GM18519 (cell line): ENCODE data around the gene IP6K3.
A peak's percentile ranks its signal among the peaks of the same experiment; 100 is the strongest.

ENCODE experiments used
- ATAC-seq: cut with Tn5 transposase; IDR thresholded peaks from one replicate; pipeline ENCODE4 v1.9.1; 2021; ENCODE audit warnings: mild to moderate bottlenecking, moderate library complexity; ENCODE audit not compliant: unreplicated experiment, low FRiP score

The IP6K3 gene

DNA sequence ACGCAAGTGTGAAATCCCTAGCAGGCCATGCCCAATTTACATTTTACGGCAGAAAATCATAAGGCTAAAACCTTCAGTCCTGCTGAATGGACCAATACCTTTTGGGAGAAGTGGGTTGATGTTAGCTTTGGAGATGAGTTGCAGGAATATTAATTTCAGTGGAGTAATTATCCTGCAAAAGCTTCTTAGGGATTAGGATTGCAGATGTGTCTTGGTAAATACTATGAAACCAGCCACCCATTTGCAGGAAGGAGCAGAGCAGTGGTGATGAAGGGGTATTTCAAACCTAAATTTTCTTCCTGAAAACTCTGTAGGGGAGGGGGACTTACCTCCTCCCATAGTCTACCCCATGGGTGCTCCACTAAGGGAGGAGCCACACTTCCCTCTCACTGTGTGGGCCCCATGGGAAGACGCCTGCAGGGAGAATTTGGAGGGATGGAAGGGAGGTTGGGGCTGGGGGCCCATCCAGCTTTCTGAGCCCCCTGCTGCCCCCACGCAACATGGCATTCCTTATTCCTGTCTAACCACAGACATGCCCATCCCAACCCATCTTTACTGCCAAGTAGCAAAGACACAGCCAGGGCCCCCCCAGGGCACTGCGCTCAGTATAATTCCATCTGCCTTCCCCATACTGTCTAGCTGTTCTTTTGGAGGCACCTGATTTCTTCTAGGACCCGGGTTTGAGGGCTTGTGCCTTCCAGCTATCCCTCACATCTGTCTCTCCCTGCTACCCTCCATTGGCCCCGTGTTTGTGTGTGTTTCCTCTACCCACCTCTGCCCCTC lies 20.6 kb downstream of the IP6K3 start:
- ATAC-seq: no peak

DNA sequence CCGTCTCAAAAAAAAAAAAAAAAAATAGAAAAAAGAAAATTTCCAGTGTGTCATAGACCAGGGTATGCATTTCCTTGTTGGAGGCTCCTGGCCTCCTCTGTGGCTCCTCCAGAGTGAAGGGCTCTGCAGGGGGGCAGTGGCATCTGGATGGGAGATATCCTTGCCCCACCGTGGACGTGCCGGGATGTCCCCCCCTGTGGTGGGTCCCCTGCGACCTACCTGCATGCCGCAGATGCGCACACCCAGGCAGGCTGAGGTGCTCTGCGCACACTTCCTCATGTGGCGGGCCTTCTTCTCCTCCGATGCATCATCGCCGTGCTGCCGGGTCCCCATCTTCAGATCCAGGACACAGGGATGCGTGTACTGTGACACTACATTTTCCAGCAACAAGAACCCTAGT lies 21.5 kb downstream of the IP6K3 start:
- no peak for ATAC-seq

DNA sequence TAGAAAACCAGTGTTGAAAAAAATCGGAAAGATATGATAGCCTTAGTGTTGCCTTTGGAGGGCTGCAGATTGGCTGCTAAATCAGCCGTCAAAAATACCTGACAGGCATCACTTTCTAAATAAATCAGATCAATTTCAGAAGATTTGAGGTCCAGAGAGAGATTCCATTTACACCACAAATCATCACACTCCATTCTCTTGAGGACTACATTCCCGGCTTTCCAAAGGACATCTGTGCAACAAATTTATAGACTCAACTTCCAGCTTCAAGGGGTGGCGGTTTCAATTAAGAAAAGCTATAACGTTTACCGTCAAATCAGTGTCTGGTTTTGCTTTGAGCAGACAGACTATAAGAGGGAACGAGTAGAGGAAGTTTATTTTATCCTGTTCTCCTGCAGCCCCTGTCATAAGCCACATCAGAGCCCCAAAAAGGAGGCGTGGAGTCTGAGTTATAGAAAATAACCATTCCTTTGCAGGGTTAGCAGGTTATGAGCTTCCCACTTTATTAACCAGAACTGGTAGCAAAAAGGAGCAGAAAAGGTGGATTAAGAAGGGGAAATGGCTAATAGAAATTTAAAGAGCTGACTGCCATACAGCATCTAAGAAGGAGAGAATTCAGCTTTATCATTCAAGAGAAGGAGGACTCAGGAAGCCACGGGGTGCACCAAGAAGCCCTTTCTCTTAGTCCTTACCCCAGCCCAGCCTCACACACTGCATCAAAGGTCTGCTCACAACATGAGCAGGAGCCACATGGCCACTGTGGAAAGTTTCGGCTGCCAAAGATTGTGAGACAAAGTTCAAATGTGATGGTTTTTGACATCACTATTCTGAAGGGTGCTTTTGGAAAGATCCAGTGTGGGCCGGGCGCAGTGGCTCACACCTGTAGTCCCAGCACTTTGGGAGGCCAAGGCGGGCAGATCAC lies 22.3 kb downstream of the IP6K3 start:
- no peak for ATAC-seq

DNA sequence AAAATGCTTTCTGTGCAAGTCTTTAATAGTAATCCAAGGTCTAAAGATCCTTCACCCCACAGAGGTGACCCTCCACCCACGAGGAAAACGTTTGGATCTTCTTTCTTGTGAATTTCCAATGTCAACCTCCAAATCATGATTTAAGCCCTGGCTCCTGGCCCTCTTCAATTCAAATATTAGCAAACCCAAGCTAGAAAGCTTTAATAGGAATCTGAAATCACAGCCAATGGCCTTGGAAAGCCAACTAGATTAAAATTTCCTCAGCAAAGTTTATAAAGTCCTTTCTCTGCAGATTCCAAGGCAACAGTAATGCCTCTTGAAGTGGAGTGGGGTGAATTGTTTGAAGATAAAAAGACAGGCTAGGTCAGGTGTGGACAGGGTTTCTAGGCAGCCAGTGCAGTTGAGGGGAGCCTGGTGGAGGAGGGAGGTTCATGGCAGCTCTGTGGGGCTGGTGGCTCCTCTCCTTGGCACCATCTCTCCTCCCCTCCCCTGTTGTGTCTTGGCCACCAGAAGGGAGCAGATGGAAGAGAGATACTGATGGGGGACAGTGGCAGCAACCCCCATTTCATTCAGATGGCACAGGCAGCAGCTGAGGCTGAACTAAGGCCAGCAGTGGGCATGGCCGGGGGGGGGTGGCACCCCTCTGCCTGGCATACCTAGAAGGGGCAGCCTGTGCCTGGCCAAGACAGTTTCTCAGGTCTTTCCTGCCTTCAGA lies 23.2 kb downstream of the IP6K3 start:
- ATAC-seq: no peak

DNA sequence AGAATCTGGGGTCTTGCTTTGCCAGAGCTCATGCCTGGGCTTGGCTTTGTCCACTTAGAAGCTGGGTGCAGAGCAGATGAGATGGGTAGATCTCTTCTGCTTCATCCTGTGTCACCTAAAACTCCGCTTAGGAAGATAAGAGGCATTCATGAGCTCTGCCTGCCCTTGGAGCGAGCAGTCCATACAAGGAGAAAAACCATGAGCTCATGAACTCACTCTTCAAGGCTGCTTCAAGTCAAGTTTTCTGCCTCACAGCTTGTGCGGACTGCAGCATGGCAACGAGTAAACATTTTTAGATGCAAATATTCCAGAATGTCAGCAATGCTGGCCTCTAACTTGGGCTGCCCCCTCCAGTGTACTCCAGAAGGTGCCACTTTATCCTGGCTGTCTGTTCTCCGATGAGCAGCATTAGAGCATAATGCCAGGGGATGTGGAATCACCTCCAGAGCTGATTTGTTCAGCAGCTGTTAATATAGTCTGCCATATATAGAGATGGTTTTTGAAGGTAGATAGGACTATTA lies 24.5 kb downstream of the IP6K3 start:
- ATAC-seq: no peak

DNA sequence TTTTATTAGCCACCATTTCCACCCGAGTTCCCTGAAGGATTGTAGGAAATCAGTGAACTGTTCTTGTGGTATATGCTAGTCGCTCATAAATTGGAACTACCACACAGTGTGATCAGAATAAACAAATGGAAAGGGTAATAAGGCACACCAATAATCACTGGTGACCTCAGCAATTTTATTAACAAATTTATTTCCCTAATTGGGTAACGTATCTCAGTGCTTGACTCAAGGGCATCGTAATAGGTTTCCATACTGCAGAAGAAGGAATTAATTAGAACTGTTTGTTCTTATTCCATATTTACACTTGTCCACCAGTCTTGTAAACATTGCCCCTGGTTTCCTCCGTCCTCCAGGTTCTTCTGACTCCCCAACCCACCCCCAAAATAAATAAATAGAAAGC lies 25.2 kb downstream of the IP6K3 start:
- no peak for ATAC-seq

DNA sequence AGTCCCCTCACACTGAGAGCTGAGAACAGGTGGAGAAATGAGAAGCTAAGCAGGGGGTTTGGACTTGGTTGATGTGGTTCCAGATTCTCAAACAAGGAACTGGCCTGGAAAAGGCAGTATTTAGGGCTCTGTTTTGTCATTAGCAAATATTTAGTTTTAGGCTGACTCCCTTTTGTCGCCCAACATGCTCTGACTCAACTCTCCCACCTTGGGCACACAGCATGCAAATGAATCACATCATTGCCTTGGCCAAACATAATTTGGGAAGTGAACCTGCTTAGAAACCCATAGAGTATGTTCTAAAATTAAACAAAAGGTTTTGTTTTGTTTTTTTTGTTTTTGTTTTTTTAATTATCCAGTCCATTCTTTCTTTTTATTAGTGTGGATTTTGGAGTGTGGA lies 25.7 kb downstream of the IP6K3 start:
- ATAC-seq: no peak

DNA sequence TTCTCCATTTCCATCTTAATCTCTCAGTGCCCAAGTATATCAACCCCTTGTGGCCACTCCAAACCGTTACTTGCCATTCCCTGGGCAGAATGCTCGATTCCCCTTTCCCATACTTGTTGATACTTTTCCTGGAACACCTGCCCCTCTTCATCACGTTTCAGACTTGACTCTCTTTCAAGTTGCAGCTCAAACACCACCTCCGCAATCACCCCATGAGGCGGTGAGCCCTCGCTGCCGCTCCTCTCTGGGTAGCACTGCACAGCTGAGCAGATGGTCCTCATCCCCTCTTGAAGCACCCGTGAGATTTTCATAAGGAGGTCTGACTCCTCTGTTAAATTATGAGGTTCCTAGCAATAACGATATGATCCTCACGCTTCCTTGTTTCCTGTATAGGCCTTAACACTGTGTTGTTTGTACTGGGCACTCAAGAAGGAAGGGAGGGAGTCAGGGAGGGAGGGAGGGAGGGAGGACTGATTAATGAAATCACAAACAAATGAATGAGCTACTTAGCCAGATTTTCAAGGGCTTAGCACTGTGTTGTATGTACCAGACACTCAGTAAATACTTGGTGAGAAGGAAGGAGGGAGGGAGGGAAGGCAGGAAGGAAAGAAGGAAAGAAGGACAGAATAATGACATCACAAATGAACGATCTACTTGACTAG lies 27.2 kb downstream of the IP6K3 start:
- ATAC-seq: no peak

DNA sequence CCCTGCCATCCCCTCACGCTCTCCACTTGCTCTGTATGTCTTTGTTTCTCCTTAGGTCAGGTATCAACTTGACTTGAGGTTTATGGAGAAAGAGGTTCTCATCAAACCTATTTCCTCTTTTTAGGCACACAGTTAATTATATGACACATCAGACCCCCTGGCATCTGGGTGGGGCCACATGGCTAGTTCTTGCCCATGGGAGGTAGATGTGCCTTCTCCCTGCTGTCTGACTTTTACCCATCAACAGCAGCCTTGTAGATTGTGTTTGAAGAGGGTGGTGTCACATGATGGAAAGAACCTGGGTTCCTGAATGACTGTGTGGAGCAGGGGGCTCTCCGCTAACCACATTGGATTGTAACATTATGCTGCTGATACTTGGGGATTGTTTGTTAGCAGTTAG lies 28.0 kb downstream of the IP6K3 start:
- ATAC-seq: no peak

DNA sequence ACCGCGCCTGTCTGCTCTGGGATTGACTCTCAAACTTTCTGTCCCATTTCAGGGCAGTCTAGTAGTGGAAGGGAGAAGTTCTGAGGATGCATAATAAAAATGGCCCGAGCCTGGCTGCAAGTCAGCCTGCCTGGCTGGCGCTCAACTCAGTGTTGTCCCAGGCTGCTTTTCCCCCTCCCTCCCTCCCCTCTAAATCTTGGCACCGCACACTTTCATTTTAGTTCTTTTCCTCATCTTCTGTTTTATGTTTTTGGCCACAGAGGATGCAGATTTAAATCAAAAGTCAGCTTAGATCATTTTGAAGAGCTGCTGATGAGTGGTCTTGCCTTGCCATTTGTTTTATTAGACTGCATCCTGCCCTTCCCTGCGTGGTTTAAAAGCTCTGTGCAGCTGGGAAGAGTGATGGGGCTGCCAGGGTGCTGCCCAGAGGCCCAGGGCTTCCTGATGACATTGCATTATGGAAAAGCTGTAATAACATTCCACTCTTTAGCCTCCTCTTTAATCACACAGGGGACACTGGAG lies 28.7 kb downstream of the IP6K3 start:
- no peak for ATAC-seq

DNA sequence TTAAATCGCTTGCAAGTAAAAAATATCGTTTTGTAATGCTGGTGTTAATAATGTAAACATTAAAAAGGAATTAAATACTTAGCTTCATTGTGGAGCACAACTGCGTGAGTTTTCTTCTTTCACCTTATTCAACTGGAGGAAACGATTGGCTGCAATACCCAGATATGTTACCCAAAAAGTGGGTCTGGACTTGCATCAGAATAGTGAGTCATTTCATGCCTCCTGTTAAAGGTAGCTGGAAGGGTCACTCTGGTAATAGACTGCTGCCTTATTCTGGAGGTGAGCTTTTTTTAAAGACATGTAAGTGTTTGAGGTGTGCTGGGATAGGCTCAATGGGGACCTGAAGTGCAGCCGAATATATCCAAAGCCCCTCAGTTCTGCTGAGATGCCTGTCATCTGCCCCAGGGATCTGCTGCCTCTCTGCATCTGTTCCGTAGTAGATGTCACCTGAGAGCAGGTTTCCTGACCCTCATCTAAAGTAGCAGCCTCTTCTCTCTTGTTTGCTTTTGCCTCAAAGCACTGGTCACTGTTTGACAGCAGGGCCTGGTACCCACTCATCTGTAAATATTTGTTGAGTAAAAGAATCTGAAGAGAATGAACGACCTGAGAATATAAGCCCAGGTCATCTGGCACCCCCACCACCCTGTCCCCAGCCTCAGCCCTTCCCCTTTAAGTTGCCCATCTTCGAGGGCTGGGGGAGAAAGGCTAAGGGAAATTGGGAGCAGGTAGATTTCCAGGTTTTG lies 29.6 kb downstream of the IP6K3 start:
- ATAC-seq: no peak

DNA sequence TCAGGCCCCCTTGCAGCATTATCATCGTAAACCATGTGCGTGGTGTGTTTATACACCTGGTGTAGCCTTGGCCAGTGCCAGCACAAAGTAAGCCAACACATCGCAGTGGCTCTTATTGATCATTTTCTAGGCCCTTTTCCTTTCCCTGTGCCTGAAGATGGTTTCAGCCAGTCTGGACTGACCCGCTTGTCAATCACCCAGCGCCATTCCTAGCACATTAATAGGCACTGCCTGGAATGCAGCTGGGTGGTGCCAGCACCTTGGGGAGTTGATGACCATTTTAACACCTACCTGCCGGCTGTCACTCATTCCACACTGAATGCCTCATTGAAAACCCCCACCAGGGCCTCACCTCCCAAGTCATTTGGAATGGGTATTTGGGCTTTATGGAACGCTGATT lies 30.3 kb downstream of the IP6K3 start:
- no peak for ATAC-seq

DNA sequence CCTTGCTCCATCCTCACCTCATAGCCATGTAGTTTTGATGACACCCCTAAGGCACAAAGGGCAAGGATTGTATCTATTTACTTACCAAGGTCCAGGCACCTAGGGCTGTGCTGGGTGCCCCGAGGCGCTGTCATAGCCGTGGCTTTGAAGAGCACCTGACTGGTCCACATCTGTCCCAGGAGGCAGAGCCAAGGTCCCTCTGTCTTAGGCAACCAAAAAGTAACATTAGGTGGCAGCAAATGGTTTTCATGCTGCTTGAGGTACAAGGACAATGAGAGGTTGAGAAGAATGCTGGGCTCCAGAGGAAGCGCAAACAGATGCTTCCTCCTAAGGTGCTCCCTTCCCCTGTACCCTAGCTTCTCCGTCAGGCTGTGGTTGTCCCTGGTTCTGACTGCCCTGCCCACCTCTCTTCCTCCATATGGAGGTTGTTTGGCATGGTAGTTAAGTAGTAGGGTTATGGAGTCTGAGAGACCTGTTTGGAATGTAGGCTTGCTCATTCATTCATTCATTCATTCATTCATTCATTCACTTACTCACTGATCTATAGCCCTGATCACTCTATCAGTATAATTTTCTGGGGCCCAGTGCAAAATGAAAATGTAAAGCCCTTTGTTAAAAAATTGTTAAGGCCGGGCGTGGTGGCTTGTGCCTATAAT lies 32.2 kb downstream of the IP6K3 start:
- ATAC-seq: no peak

DNA sequence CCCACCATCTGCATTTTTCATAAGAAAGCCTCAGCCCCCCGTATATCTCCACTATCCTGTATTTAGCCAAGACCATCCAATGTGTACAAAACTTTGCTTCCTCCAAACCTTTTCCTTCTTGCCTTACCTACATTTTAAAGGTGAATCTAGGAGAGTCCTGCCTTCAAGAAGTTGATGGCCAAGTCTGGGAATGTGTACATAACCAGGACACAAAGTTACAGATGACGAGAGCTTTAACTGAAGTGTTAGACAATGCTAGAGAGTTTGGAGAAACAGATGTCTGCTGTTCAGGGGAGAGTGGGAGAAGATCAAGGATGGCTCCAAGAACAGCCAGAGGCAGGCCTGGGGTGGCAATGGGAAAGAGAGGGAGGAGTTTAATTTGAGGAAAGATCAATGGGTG lies 32.9 kb downstream of the IP6K3 start:
- no peak for ATAC-seq

DNA sequence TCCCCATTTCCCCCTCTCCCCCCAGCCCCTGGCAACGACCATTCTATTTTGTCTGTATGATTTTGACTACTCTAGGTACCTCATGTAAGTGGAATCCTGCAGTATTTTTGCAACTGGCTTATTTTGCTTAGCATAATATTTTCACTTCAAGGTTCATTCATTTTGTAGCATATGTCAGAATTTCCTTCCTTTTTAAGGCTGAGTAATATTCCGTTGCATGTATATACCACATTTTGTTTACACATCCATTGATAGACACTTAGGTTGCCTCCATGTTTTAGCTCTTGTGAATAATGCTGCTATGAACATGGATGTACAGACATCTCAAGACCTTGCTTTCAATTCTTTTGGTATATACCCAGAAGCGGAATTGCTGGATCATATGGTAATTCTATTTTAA lies 33.8 kb downstream of the IP6K3 start:
- no peak for ATAC-seq

DNA sequence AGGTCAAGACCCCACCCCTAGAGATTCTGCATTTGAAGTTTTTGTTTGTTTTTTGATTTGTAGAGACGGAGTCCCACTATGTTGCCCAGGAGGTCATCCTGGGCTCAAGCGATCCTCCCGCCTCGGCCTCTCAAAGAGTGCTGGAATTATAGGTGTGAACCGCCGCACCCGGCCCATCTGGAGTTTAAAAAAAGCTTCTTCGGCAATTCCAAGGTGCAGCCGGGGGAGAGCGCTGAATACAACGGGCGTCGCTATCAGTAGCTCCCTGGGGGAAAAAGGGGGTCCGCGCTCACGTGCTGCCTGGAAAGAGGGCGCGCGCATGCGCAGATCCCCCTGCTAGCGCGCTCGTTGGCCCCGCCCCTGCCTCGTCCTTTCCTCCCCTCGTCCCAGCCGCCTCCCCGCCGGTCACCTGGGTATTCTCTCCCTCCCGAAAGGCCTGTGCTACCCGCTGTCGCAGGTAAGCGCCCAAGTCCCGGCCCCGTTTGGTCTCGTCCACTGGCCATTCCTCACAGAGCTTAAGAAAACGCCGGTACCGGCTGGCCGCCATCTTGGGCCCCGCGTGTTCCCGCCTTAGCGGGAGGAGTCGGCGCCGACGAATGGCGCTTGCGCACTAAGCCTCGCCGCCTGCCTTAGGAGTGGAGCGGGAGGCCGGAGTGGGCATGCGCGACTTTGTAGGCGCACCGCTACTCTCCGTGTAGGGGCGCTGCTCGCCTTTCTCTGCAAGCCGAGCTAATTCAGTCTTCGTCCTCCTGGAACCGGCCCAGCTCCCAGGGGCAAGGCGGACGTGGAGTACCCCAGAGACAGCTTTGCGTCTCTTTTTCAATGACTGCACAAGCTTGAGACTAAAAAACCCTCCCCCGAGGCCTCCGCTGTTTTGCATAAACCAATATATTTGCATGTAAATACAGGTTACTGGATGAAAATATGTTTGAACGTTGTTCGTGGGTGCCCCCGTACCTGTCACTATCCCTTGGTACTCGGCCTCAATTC lies 35.3 kb downstream of the IP6K3 start, which contains the start of gene UQCC2:
UQCC2 (minus strand) TSS at position 561 of the 990 bp plus-strand sequence; CDS start at position 547, 14 bp downstream.
- ATAC-seq: peak; percentile 77

DNA sequence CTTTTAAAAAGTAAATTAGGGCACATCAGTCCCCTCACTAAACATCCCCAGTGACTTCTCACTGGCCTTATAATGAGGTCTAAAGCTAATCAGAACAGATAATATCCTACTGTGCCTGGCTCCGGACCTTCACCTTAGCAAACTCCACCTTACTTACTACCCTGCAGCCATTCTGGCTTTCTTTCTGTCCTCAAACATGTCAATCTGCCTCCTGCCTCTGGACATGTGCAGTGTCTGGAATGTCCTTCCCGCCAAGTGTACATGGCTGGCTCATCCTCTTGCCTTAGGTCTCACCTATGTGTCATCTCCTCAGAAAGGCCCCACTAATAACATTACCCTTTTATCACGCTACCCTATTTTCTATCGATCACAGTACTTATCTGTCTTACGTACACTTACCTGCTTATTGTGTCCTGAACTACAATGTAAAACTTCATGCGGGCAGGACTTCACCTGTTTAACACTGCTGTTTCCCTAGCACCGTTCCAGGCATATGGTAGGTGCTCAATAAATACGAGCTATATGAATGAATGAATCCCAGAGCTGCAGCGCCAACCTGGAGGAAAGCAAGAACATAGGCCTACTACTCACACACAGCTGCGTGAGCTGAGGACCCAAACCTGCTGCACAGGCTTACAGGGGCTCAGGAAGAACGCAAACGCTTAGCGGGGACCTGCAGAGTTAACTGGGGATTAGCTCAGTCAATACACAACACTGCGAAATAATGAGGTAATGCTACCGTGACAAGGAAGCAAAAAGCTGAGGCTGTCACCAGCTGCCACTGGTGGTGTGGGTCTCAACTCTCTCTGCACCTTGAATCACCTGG lies 36.2 kb downstream of the IP6K3 start:
- no peak for ATAC-seq
